SH-SY5Y (cell line): Measurements from ENCODE around the gene FBXO10.

Source experiments
- GATA2 ChIP-seq: IDR thresholded peaks from 2 replicates; pipeline ENCODE4 v1.6.1; 2011; ENCODE audit warnings: mild to moderate bottlenecking, low read depth, low read length
- GATA3 ChIP-seq: IDR thresholded peaks from 2 replicates; pipeline ENCODE4 v1.6.1; 2011; ENCODE audit warnings: low read depth, mild to moderate bottlenecking, low read length, moderate library complexity

Gene FBXO10

DNA sequence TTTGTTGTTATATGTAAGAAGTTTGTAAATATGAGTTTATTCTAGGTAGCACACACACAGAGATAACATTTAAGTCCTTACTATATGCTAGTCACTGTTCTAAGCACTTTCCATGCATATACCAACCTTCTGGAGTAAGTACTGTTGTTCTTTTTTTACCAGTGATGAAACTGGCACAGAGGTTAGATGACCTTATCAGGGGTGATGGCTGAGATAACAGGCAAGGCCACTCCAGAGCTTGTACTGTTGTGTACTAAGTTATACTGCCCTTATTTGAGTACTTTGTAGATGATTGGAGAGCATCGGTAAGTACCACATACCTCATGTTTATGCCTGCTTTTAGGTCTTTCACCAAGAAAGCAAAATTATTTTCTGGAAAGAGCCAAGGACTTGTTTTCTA is 84.2 kb downstream of the FBXO10 start:
- no peak for TF ChIP-seq GATA2
- TF ChIP-seq GATA3: no peak

DNA sequence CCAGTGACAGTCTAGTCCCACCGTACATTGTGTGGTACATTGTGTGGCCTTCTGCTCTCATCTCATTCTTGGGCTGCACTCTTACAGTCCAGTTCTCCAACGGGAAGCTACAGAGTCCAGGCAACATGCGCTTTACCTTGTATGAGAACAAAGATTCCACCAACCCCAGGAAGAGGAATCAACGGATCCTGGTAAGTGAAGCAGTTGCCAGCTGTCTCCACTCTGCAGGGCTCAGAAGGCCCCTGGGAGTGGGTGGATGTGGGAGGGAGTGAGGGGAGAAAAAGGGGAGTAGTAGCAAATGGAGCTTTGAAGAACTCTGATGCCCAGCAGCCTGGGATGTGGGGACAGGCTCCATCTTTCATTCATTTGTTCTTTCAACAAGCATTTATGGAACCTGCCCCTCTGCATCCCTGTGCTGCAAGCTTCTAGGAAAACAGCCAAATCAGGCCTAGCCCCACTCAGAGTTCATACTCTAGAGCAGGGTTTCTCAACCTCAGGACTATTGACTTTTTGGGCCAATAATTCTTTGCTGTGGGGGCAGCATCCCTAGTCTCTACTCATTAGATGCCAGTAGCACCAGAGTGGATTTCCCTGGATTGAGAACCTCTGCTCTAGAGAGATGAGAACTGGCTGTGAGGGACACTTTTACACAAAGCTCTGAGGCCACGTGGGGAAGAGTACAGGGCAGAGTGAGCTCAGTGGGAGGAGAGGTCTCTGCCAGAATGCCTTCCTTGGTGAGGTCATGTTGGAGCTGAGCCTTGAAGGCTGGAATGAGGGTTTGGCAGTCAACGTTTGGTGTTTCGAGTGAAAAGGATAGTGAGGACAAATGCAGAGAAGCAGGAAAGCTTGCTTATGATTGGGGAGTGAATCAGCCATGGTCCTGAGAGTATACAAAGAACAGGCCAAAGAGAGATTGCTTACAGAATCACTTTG is 89.3 kb downstream of the FBXO10 start:
- TF ChIP-seq GATA3 (no peak), GATA2 (no peak)

- TF ChIP-seq GATA2 (no peak), GATA3 (no peak)
Measured at GRCh38 chr9:37486256-37486615, 89.9 kb downstream of the FBXO10 start.

DNA sequence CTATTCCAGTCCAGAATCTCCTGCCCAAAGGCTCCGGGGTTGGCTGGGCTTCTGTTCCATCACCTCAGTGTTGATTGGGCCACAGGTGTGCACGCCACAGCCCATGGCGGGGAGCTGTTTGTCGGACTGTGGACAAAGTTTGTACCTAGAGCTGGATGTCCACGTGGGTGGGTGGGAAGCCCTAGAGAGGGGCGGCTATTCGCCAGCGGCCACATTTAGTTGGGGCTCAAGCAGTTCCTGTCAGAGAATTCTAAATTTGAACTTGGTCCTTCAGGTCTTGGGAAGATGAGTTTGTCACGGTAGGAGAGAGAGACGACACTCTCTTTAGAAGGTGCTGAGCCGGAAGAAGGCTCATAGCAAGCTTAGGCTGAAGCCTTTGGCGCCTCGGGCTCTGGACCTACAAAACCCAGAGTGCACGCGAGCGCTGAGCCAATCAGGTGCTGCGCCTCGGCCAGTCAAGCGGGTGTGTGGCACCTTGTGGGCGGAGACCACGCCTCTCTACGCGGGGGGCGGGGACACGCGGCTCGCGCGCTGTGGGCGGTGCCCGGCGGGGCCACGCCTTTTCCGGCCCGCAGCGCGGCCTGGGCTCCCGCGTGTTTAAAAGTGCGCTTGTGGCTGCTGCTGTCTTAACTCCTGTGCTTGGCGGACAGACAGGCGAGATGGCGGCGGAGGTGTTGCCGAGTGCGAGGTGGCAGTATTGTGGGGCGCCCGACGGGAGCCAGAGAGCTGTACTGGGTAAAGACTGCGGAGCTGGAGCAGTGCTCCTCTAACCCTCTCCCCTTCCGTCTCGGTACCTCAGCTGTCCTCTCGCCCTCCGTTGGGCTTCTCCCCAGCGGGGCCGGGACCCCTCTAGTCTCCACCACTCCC is 90.6 kb downstream of the FBXO10 start, which contains the start of gene POLR1E:
Gene POLR1E (plus strand): TSS at position 560 of the 867 bp plus-strand sequence. CDS start 100 bp downstream, at position 660.
- TF ChIP-seq GATA2 (no peak), GATA3 (no peak)

DNA sequence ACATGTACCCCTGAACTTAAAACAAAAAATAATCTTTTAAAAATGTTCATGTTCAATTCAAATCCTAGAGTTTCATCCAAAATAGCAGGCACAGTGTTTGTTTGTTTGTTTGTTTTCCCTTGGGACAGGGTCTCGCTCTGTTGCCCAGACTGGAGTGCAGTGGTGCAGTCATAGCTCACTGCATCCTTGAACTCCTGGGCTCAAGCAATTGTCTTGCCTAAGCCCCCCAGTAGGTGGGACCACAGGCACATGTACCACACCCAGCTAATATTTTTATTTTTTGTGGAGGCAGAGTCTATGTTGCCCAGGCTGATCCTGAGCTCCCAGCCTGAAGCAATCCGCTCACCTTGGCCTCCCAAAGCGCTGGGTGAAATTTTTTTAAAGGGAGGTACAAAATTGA is 95.4 kb downstream of the FBXO10 start:
- TF ChIP-seq GATA2: no peak
- TF ChIP-seq GATA3: no peak

DNA sequence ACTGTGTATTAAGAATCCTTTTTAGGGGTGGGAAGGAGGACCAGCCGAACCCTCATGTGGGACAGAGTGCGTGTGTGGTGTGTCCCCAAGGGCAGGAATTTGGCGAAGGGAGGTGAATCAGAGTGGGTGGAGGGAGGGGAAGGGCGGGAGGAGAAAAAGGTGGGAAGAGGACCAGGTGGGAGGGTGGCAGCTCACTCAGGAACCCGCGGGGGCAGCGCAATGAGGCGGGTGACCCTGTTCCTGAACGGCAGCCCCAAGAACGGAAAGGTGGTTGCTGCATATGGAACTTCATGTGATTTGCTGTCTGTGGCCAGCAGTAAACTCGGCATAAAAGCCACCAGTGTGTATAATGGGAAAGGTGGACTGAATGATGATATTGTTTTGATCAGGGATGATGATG is 99.2 kb downstream of the FBXO10 start:
- TF ChIP-seq GATA2 (no peak), GATA3 (no peak)

- TF ChIP-seq GATA3 (no peak), GATA2 (no peak)
Measured at GRCh38 chr9:37474438-37474837, 101.7 kb downstream of the FBXO10 start.

DNA sequence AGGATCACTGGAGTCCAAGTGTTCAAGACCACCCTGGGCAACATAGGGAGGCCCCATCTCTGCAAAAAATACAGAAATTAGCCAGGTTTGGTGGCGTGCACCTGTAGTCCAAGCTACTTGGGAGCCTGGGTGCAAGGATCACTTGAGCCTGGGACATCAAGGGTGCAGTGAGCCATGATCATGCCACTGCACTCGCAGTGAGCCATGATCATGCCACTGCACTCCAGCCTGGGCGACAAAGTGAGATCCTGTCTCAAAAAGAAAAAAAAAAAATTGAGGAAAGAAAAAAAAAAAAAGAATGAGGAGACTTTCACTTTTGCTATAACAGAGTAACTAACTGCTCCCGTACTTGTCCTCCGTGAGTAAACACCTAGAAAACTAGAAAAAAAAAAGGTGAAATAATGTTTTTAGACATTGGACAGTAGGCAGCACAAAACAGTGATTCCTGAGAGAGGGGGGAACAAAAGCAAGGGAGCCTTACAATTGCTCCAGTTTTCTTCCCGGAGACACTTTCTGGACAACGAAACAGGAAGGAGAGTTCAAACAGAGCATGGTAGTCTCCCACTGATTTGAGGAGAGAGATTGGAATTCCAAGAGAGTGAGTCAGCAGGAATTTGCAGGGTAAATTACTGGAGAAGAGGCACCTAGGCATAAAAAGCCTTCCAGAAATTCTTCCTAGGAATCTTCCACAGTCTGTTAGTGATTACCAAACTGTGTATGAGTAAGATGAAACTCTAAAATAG is 104.1 kb downstream of the FBXO10 start:
- TF ChIP-seq GATA3: no peak
- TF ChIP-seq GATA2: no peak

DNA sequence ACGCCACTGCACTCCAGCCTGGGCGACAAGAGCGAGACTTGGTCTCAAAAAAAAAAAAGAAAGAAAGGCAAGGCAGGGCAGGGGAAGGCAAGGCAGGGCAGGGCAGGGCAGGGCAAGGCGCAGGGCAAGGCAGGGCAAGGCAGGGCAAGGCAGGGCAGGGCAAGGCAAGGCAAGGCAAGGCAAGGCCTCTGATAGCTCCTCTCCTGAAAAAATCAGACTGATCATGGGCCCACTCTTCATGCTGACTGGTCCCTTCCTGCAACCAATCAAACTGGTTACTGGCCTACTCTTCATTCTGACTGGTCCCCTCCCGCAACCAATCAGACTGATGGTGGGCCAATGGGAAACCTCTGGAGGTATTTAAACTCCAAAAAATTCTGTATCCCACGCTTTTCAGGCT is 107.6 kb downstream of the FBXO10 start:
- no peak for TF ChIP-seq GATA2
- no peak for TF ChIP-seq GATA3

- no peak for TF ChIP-seq GATA3
- TF ChIP-seq GATA2: no peak
Measured at GRCh38 chr9:37466037-37466709, 110.0 kb downstream of the FBXO10 start.

DNA sequence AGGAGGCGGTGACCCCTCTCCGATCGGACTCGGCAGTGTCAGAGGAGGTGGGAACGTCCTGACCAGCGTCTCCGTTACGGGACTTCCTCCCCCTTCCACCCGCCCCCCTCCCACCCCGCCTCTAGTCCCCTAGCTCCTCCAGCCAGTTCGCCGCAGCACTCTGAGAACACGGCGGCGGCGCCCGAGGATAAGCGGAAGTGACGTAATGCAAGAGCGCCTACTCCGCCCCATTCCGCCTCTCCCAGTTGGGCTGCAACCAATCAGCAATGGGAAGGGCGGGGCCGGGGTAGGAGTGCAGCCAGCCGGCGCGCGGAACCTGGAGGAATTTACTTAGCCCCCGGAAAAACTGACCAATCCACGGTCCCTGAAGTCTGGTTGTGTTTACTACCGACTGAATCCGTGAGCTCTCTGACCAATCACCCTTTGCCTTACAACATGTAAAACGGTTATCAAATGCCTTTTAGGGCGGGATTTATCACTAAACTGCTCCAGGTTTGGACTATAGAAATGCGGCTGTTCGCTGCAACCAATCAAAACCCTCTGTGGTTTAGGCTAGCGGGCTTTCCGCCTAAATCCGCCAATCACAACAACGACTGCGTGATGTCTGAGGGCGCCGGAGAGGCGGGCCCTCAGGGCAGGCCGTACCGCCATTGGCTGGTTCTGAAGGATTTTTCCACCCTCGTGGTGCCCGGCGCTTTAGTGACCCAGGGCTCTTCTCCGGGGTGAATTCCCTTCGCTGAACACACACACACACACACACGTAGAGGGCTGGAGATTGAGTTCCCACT is 110.7 kb downstream of the FBXO10 start, which contains the start of gene ZBTB5:
Gene ZBTB5 (minus strand): TSS at position 202 of the 788 bp plus-strand sequence. CDS start 22,899 bp downstream, outside the sequence.
- TF ChIP-seq GATA2 (no peak; the same call in 1 of the 2 replicates), GATA3 (no peak)

DNA sequence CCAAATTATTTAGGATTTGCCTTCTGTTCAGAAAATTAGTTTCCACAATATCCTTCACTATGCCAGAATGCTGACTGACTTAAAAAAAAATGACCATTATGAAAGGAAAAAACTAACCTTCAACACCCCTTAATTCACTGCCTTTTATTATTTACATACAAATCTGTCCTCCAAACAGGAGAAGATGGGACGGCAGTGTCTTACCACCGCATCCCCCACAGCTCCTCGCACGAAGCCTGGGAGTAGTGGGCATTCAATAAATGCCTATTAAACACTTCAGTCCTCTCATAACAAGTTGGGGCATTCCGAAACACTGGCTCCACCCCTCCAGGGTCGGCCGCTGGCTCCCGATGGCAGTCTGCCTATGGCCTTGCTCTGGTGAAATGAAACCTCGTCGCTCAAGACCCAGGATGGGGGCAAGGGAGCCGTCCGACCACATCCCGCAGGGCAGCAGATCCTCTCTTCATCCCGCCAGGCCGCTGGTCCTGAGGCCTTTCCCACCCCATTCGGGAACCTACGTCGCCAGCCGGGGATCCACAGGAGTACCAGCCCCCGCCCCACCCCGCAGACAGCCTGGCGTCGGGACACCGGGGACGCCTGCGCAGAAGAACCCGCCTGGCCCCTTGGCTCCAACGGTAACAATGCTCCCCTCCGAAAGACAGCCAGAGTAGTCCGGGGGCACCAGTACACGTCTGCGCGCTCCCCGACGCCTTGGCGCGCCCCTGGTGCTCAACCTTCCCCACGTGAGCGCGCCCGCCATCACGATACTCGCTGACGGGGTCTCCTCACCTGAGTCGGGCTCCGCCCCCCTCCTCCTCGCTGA is 111.5 kb downstream of the FBXO10 start:
- TF ChIP-seq GATA2: no peak
- no peak for TF ChIP-seq GATA3

- TF ChIP-seq GATA2 (no peak), GATA3 (no peak)
Measured at GRCh38 chr9:37464006-37464405, 112.2 kb downstream of the FBXO10 start.
